ENCODE measurements around the gene PIP4K2C. TPM values are rescaled to one million over a fixed set of nuclear protein-coding genes. Genes with fewer than 3 reads are reported as not detected.
"Not testable (repeated sequence)": the region's sequence is repeated elsewhere in the genome, so short reads cannot be mapped to it uniquely, and the experiment has no call there.

Gene PIP4K2C
- total RNA-seq, 2 donors from 2014 or later: 16.0 to 23.0 TPM

- Mint-ChIP-seq H3K36me3 (ENCODE audit: low read depth) (no peaks in the 10 kb centered on the region), H3K4me3 (no peak overlapping the region), H3K9me3 (no peaks in the 10 kb centered on the region), H3K27ac (no peak overlapping the region), H3K27me3 (peaks cover 4% of the 10 kb centered on the region), H3K4me1 (peaks cover 6% of the 10 kb centered on the region)
- no peak for ATAC-seq (replicated peaks)
These were observed 5.8 kb upstream of the PIP4K2C start for GRCh38 chr12:57585156-57585555.

- peaks cover 12% of the 10 kb centered on the region for H3K4me1 Mint-ChIP-seq
- H3K27me3 Mint-ChIP-seq: peaks cover 4% of the 10 kb centered on the region
- no peaks in the 10 kb centered on the region for H3K9me3 Mint-ChIP-seq
- no peaks in the 10 kb centered on the region for H3K36me3 Mint-ChIP-seq (ENCODE audit: low read depth)
- H3K27ac Mint-ChIP-seq: no peak overlapping the region
- H3K4me3 Mint-ChIP-seq: no peak overlapping the region
- no peak for ATAC-seq (replicated peaks)
These were observed 4.9 kb upstream of the PIP4K2C start for GRCh38 chr12:57586128-57586527.

- no peak for ATAC-seq (replicated peaks)
- no peak overlapping the region for H3K27ac Mint-ChIP-seq
- H3K36me3 Mint-ChIP-seq (ENCODE audit: low read depth): no peaks in the 10 kb centered on the region
- H3K27me3 Mint-ChIP-seq: peaks cover 4% of the 10 kb centered on the region
- peaks cover 16% of the 10 kb centered on the region for H3K4me1 Mint-ChIP-seq
- no peak overlapping the region for H3K4me3 Mint-ChIP-seq
- H3K9me3 Mint-ChIP-seq: no peaks in the 10 kb centered on the region
These were observed 4.1 kb upstream of the PIP4K2C start for GRCh38 chr12:57586832-57587429.

- H3K9me3 Mint-ChIP-seq; H3K4me3 Mint-ChIP-seq; H3K27ac Mint-ChIP-seq; H3K27me3 Mint-ChIP-seq; ATAC-seq (replicated peaks); H3K36me3 Mint-ChIP-seq (ENCODE audit: low read depth): not testable (repeated sequence)
- peaks cover 20% of the 10 kb centered on the region for H3K4me1 Mint-ChIP-seq
These were observed 1.9 kb upstream of the PIP4K2C start for GRCh38 chr12:57588951-57589610.

GRCh38 chr12:57590479-57590863 is 521 bp upstream of the PIP4K2C start:
- no peak for ATAC-seq (replicated peaks)
- H3K27ac Mint-ChIP-seq: peak overlapping the region; percentile 74
- H3K36me3 Mint-ChIP-seq (ENCODE audit: low read depth): peaks cover 16% of the 10 kb centered on the region
- H3K4me3 Mint-ChIP-seq: peak overlapping the region; percentile 81
- peaks cover 20% of the 10 kb centered on the region for H3K4me1 Mint-ChIP-seq
- H3K9me3 Mint-ChIP-seq: no peaks in the 10 kb centered on the region
- H3K27me3 Mint-ChIP-seq: no peaks in the 10 kb centered on the region

- no peak for ATAC-seq (replicated peaks)
- Mint-ChIP-seq H3K27ac (peak overlapping the region; percentile 74), H3K4me3 (peak overlapping the region; percentile 81), H3K27me3 (no peaks in the 10 kb centered on the region), H3K36me3 (ENCODE audit: low read depth) (peaks cover 30% of the 10 kb centered on the region), H3K4me1 (peaks cover 20% of the 10 kb centered on the region), H3K9me3 (no peaks in the 10 kb centered on the region)
These were observed 862 bp downstream of the PIP4K2C start for GRCh38 chr12:57591782-57592325.

- no peaks in the 10 kb centered on the region for H3K9me3 Mint-ChIP-seq
These were observed 1.7 kb downstream of the PIP4K2C start for GRCh38 chr12:57592551-57593165.

GRCh38 chr12:57593187-57593586 is 2.2 kb downstream of the PIP4K2C start:
- ATAC-seq (replicated peaks): no peak
- Mint-ChIP-seq H3K27me3 (no peaks in the 10 kb centered on the region), H3K4me1 (peaks cover 20% of the 10 kb centered on the region), H3K4me3 (no peak overlapping the region), H3K27ac (no peak overlapping the region), H3K36me3 (ENCODE audit: low read depth) (peaks cover 42% of the 10 kb centered on the region), H3K9me3 (no peaks in the 10 kb centered on the region)

More at GRCh38 chr12:57592551-57593165, 1.7 kb downstream of the PIP4K2C start:
- Mint-ChIP-seq H3K4me1 (peaks cover 20% of the 10 kb centered on the region), H3K27ac (peak overlapping the region; percentile 74), H3K4me3 (peak overlapping the region; percentile 81), H3K27me3 (no peaks in the 10 kb centered on the region), H3K36me3 (ENCODE audit: low read depth) (peaks cover 38% of the 10 kb centered on the region)
- ATAC-seq (replicated peaks): no peak

GRCh38 chr12:57600395-57600794 is 9.4 kb downstream of the PIP4K2C start:
- no peak overlapping the region for H3K4me3 Mint-ChIP-seq
- H3K4me1 Mint-ChIP-seq: peaks cover 9% of the 10 kb centered on the region
- peaks cover 73% of the 10 kb centered on the region for H3K36me3 Mint-ChIP-seq (ENCODE audit: low read depth)
- H3K27ac Mint-ChIP-seq: peak overlapping the region; percentile 26
- H3K9me3 Mint-ChIP-seq: no peaks in the 10 kb centered on the region
- ATAC-seq (replicated peaks): no peak
- H3K27me3 Mint-ChIP-seq: no peaks in the 10 kb centered on the region

GRCh38 chr12:57602544-57602943 is 11.6 kb downstream of the PIP4K2C start:
- ATAC-seq (replicated peaks): no peak
- Mint-ChIP-seq H3K36me3 (ENCODE audit: low read depth) (peaks cover 52% of the 10 kb centered on the region), H3K4me1 (peaks cover 13% of the 10 kb centered on the region), H3K27me3 (no peaks in the 10 kb centered on the region), H3K9me3 (no peaks in the 10 kb centered on the region), H3K4me3 (no peak overlapping the region), H3K27ac (no peak overlapping the region)

- H3K9me3 Mint-ChIP-seq: no peaks in the 10 kb centered on the region
- peaks cover 46% of the 10 kb centered on the region for H3K36me3 Mint-ChIP-seq (ENCODE audit: low read depth)
- peak overlapping the region; percentile 74 for H3K4me3 Mint-ChIP-seq
- peaks cover 13% of the 10 kb centered on the region for H3K4me1 Mint-ChIP-seq
- H3K27ac Mint-ChIP-seq: peak overlapping the region; percentile 84
- no peaks in the 10 kb centered on the region for H3K27me3 Mint-ChIP-seq
- ATAC-seq (replicated peaks): no peak
These were observed 12.3 kb downstream of the PIP4K2C start for GRCh38 chr12:57603324-57603723.

GRCh38 chr12:57603815-57604453 is 12.9 kb downstream of the PIP4K2C start:
- Mint-ChIP-seq H3K9me3 (no peaks in the 10 kb centered on the region), H3K4me1 (peaks cover 13% of the 10 kb centered on the region), H3K36me3 (ENCODE audit: low read depth) (peaks cover 40% of the 10 kb centered on the region), H3K27ac (peak overlapping the region; percentile 84), H3K27me3 (no peaks in the 10 kb centered on the region), H3K4me3 (peak overlapping the region; percentile 74)
- ATAC-seq (replicated peaks): no peak

GRCh38 chr12:57604454-57604991 is 13.5 kb downstream of the PIP4K2C start, which contains the start of gene DTX3:
DTX3 (plus strand) TSS chr12:57604824; CDS start chr12:57606518, 1,694 bp downstream.
- peak; percentile 75 for ATAC-seq (replicated peaks)
- Mint-ChIP-seq H3K27me3 (no peaks in the 10 kb centered on the region), H3K9me3 (no peaks in the 10 kb centered on the region), H3K36me3 (ENCODE audit: low read depth) (peaks cover 34% of the 10 kb centered on the region), H3K27ac (peak within 1 kb of the TSS; percentile 84), H3K4me3 (peak within 1 kb of the TSS; percentile 74), H3K4me1 (peaks cover 9% of the 10 kb centered on the region)

Measured in activated T-helper 17 cell treated with anti-CD3 and anti-CD28 coated beads, Interleukin-2, amount 50 U/mL, for 72 hours (primary cell).